Spleen (tissue), 11 donors: ENCODE results near the gene CLCN7. TPM values are rescaled to one million over a fixed set of nuclear protein-coding genes. Genes with fewer than 3 reads are reported as not detected.
"Not testable (repeated sequence)": the region's sequence is repeated elsewhere in the genome, so short reads cannot be mapped to it uniquely, and the experiment has no call there.

ENCODE experiments used
- DNase-seq: peaks from one replicate; pipeline ENCODE4 v3.0.0-alpha.2; 2020
- H3K27ac ChIP-seq, 8 donors: fragments of 200-600 bp; sonication (generic) in 7 of 8; 1 replicate in 4 of 8; 2 replicates in 4 of 8; pipeline versions ENCODE4 v1.5.0 to v1.8.0; 2016 to 2021; ENCODE audit warnings: inconsistent platforms in 4 of 8, mild to moderate bottlenecking in 4 of 8, moderate library complexity in 1 of 8
- H3K27me3 ChIP-seq, 7 donors: fragments of 200-600 bp; sonication (generic) in 6 of 7; replicated peaks in 1 of 7; 1 replicate in 4 of 7; 2 replicates in 3 of 7; pipeline versions ENCODE4 v1.5.0 to v1.8.0; 2016 to 2021; ENCODE audit warnings: inconsistent platforms in 3 of 7, mild to moderate bottlenecking in 1 of 7
- H3K36me3 ChIP-seq, 6 donors: fragments of 200-600 bp; sonication (generic) in 5 of 6; 1 replicate in 4 of 6; 2 replicates in 2 of 6; pipeline versions ENCODE4 v1.5.0 to v1.8.0; 2016 to 2021; ENCODE audit warnings: inconsistent platforms in 2 of 6
- H3K4me1 ChIP-seq, 6 donors: fragments of 200-600 bp; sonication (generic) in 5 of 6; 1 replicate in 3 of 6; 2 replicates in 3 of 6; pipeline versions ENCODE4 v1.5.0 to v1.8.0; 2016 to 2021; ENCODE audit warnings: inconsistent platforms in 3 of 6
- H3K4me3 ChIP-seq, 8 donors: fragments of 200-600 bp; sonication (generic) in 7 of 8; 1 replicate in 4 of 8; 2 replicates in 4 of 8; pipeline versions ENCODE4 v1.5.0 to v1.8.0; 2016 to 2021; ENCODE audit warnings: inconsistent platforms in 4 of 8, mild to moderate bottlenecking in 4 of 8, moderate library complexity in 2 of 8
- H3K9me3 ChIP-seq, 8 donors: fragments of 200-600 bp; sonication (generic) in 7 of 8; 1 replicate in 4 of 8; 2 replicates in 4 of 8; pipeline versions ENCODE4 v1.5.0 to v1.8.0; 2016 to 2021; ENCODE audit warnings: inconsistent platforms in 4 of 8
- CTCF ChIP-seq, 11 experiments: fragments of 200-600 bp in 7 of 11; fragments of 450-650 bp in 4 of 11; sonication (generic) in 4 of 11; IDR thresholded peaks in 8 of 11; conservative IDR thresholded peaks in 3 of 11; 1 replicate in 7 of 11; 2 replicates in 4 of 11; pipeline versions ENCODE4 v1.4.0 to v1.8.0; 2016 to 2021; ENCODE audit warnings: antibody characterized with exemption in 11 of 11, inconsistent platforms in 4 of 11, mild to moderate bottlenecking in 1 of 11
- POLR2A ChIP-seq, 3 donors: fragments of 450-650 bp; IDR thresholded peaks; one replicate each; pipeline ENCODE4 v1.5.1; 2017; ENCODE audit warnings: antibody characterized with exemption in 3 of 3, mild to moderate bottlenecking in 1 of 3
- POLR2AphosphoS5 ChIP-seq, 3 donors: sonication (generic); formaldehyde crosslinking; IDR thresholded peaks; one replicate each; pipeline ENCODE4 v1.5.1; 2017; ENCODE audit warnings: antibody characterized with exemption in 3 of 3
- WGBS, 5 donors: extraction: QIAGEN DNeasy Blood & Tissue Kit in 3 of 5; methylation state at CpG; one replicate each; pipeline versions ENCODE4 v1.1.5 to v1.1.7; 2013 to 2018; 5-methylcytosine and 5-hydroxymethylcytosine counted together
- intact Hi-C: fragments of 100-400 bp; cut with DNase I; formaldehyde crosslinking; loops from one replicate; pipeline ENCODE4 v1.15.0; 2023; ENCODE audit warnings: low total_unique reads
- polyA plus RNA-seq, 3 donors: library from polyadenylated mRNA; stranded (reverse); fragments of 200-250 nt; gene quantifications; one replicate each; pipeline ENCODE4 v1.2.1, GENCODE V29; 2013
- total RNA-seq, 7 donors: library from RNA; depleted of rRNA in 3 of 7; stranded (reverse); fragments of >200 nt in 3 of 7; fragmentation: NEBNext Ultra II Directional in 4 of 7; extraction: Animal tissue kit (Norgen Biotek cat#: 25700) in 4 of 7; gene quantifications; one replicate each; pipeline versions ENCODE4 v1.1.0 to v1.2.1, GENCODE V29; 2016 to 2021
- donor health status: healthy with polysubstance abuse.
- donor health status: DM: no; HTN: no; CAD: no; lungs with moderate emphysema.
- donor health status: DM: no; HTN: no; CAD: no.
- donor health status: Bipolar disorder and iron deficiency.
- donor health status: healthy.
- donor health status: DM: no; HTN: no; CAD: no.
- donor health status: DM: yes; HTN: yes; CAD: no.

Gene CLCN7
- total and polyA plus RNA-seq, 10 donors, result 43.2 to 146 (median 115) TPM

DNA sequence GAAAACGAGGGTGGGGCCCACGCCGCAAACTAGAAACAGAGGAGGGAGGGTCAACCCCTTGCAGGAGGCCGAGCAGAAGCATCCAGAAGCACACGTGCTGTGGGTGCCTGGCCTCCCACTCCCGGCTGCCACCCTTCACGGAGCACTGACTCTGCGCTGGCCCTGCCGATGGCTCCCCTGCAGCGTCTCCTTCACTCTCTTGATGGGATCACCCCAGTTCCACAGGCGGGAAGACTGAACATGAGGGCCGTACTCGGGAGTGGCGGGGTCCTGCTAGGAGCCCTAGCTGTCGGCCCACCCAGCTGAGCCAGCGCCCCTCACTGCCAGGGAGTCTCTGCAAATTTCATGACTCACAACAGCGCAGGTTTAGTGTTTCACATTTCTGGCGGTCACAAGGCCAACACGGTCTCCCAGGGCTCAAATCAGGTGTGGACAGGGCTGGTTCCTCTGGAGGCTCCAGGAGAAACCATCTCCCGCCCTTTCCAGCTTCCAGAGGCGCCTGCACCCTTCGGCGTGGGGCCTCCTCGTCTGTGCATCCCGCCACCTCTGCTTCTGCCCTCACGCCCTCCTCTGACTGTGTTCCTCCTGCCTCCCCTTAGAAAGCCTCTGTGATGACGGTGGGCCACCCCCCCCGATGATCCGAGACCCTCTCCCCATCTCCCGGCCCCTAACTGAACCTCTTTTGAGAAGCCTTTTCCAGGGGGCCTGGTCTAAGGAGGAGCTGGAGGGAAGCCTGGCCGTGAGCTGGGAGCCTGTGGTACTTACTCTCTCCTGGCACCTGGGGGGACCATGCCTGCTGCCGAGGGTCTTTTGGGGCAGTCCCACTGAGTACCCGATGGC lies 11.9 kb upstream of the CLCN7 start:
- no peak for DNase-seq
- intact Hi-C loops, result no loop called here
- Histone ChIP-seq H3K4me3 (no peak overlapping the region), H3K9me3 (no peaks in the 10 kb centered on the region), H3K27ac (peak overlapping the region in 4 of 8 donors; percentile 55 to 63 (median 58)), H3K4me1 (peaks cover 0 to 21% (median 0%) of the 10 kb centered on the region in 6 donors), H3K27me3 (no peaks in the 10 kb centered on the region), H3K36me3 (no peaks in the 10 kb centered on the region)
- TF ChIP-seq CTCF (IDR thresholded peaks at IDR 0.05 in 8 of 11, conservative IDR thresholded peaks at IDR 0.05 in 3 of 11) (no peak), POLR2AphosphoS5 (IDR thresholded peaks at IDR 0.05) (no peak), POLR2A (IDR thresholded peaks at IDR 0.05) (no peak)
- 87 to 90% (median 88%) methylated on average over 26 to 33 of the region's 33 CpGs for WGBS, 5 donors

DNA sequence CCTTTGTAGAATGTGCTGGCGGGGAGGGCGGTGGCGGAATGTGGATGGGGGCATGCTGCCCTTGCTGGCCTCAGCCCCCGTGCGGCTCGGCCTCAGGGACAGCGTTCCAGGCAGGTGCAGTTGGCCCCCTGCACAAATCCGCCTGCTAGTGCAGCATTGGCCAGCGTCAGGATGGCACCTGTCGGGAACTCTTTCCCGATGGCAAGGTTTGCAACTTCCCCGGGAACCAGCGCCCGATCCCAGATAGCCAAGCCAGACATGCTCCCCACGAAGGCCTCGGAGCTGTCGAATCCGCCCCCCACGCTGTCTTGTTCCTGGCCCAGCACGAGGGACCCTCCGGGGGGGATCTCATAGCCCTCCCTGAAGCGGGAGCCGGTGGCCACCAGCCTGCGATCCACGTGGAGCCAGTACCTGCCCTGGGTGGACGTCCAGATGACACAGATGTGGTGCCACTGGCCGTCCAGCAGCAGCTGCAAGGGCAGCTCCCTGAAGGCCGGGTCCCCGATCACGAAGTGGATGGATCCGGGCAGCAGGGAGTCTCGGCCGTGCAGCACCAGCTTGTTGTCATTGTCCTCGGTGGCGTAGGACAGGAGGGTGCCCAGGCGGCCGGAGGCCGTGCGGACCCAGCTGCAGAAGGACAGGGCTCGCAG lies 11.1 kb upstream of the CLCN7 start:
- intact Hi-C loops, result no loop called here

GRCh38 chr16:1481906-1482835 lies 7.3 kb upstream of the CLCN7 start:
- H3K4me1 ChIP-seq, result peaks cover 0 to 40% (median 3%) of the 10 kb centered on the region in 6 donors
- 73 to 89% (median 84%) methylated on average over 22 to 28 of the region's 28 CpGs for WGBS, 5 donors
- DNase-seq, result peak; percentile 65
- intact Hi-C loops, result no loop called here
- TF ChIP-seq POLR2A (IDR thresholded peaks at IDR 0.05) (no peak), CTCF (IDR thresholded peaks at IDR 0.05 in 8 of 11, conservative IDR thresholded peaks at IDR 0.05 in 3 of 11) (no peak), POLR2AphosphoS5 (IDR thresholded peaks at IDR 0.05) (no peak)
- no peaks in the 10 kb centered on the region for H3K9me3 ChIP-seq
- H3K27me3 ChIP-seq, result no peaks in the 10 kb centered on the region
- no peak overlapping the region for H3K4me3 ChIP-seq
- H3K36me3 ChIP-seq, result no peaks in the 10 kb centered on the region
- no peak overlapping the region for H3K27ac ChIP-seq

More for the DNA sequence above, 11.1 kb upstream of the CLCN7 start:
- Histone ChIP-seq H3K36me3 (no peaks in the 10 kb centered on the region), H3K9me3 (no peaks in the 10 kb centered on the region), H3K4me1 (peaks cover 0 to 29% (median 1%) of the 10 kb centered on the region in 6 donors), H3K27ac (no peak overlapping the region), H3K27me3 (no peaks in the 10 kb centered on the region), H3K4me3 (no peak overlapping the region)
- TF ChIP-seq CTCF (IDR thresholded peaks at IDR 0.05 in 8 of 11, conservative IDR thresholded peaks at IDR 0.05 in 3 of 11) (no peak), POLR2AphosphoS5 (IDR thresholded peaks at IDR 0.05) (no peak), POLR2A (IDR thresholded peaks at IDR 0.05) (no peak)
- DNase-seq, result peak; percentile 66
- WGBS, 5 donors, result 92 to 97% (median 92%) methylated on average over 27 to 40 of the region's 40 CpGs

- DNase-seq, H3K4me3 ChIP-seq, H3K36me3 ChIP-seq, H3K27me3 ChIP-seq, H3K27ac ChIP-seq, intact Hi-C loops, H3K9me3 ChIP-seq: not testable (repeated sequence)
- 92 to 98% (median 94%) methylated on average over 9 of the region's 9 CpGs for WGBS, 5 donors
- peaks cover 7 to 56% (median 15%) of the 10 kb centered on the region in 6 donors for H3K4me1 ChIP-seq
Measured at GRCh38 chr16:1478937-1479336, 4.1 kb upstream of the CLCN7 start.
